ENCODE data around the gene ARHGAP44. TPM values are rescaled to one million over a fixed set of nuclear protein-coding genes. Genes with fewer than 3 reads are reported as not detected.

ARHGAP44 gene
- total RNA-seq, 1 experiment from 2014 or later = 7.3 TPM

DNA sequence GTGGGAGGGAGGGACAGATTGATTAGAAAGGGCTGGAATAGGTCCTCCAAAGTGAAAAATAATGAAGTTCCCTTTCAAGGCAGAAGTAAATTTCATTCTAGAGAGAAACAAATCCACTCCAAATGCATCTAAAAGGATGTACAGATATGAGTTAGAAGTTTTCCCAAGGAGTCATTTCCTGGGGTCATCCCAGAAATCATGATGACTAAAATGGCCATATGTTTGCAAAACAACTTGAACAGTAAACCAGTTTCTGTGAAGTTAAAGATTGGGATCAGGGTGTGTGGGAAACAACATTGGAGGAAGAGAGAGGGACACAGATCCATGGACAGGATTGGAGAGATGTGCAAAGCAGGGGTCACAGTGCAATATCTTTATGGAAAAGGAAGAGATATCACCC is 32.5 kb upstream of the ARHGAP44 start:
- POLR2A ChIA-PET = no interaction called here
- no peak overlapping the region for H2AFZ ChIP-seq (ENCODE audit: low read depth, low read length, poor library complexity, severe bottlenecking)
- H4K20me1 ChIP-seq (ENCODE audit: insufficient read depth) = no peaks in the 10 kb centered on the region
- no peaks in the 10 kb centered on the region for H3K9me3 ChIP-seq (ENCODE audit: control insufficient read depth in 1 of 2, insufficient read depth in 1 of 2, low read depth in 1 of 2, low read length in 2 of 2)
- no peak overlapping the region for H3K9ac ChIP-seq (ENCODE audit: low read length)
- H3K27me3 ChIP-seq (ENCODE audit: insufficient read depth, low read length) = peaks cover 35% of the 10 kb centered on the region
- H3K4me1 ChIP-seq (ENCODE audit: control insufficient read depth in 1 of 2, insufficient read depth in 2 of 2, low read length in 2 of 2) = no peaks in the 10 kb centered on the region
- no peaks in the 10 kb centered on the region for H3K36me3 ChIP-seq (ENCODE audit: control insufficient read depth in 1 of 2, insufficient read depth in 2 of 2, low read length in 2 of 2)
- intact Hi-C loops (cut with micrococcal nuclease) = no loop called here
- TF ChIP-seq RAD21 (IDR thresholded peaks at IDR 0.05; ENCODE audit: low read depth) (no peak), FOSL1 (IDR thresholded peaks at IDR 0.05; ENCODE audit: low read depth) (no peak), REST (IDR thresholded peaks at IDR 0.05; ENCODE audit: low read depth) (no peak), EZH2 (IDR thresholded peaks at IDR 0.05) (no peak), SRF (IDR thresholded peaks at IDR 0.05; ENCODE audit: low read depth) (no peak)
- RAD21 ChIA-PET (ENCODE audit: low non-redundant PET in 1 of 2, low total read pairs in 2 of 2, uncharacterized antibody in 2 of 2, unreplicated experiment in 2 of 2) = no interaction called here
- no peak overlapping the region for H3K4me3 ChIP-seq (replicated peaks in 1 of 2; ENCODE audit: low read depth in 1 of 2, low read length in 2 of 2)
- ATAC-seq = no peak
- no peaks in the 10 kb centered on the region for H3K9me2 ChIP-seq (ENCODE audit: insufficient read depth)
- no peak overlapping the region for H3K27ac ChIP-seq (ENCODE audit: low read depth, low read length)
- no peak overlapping the region for H3K4me2 ChIP-seq (ENCODE audit: low read length)
- no peak for DNase-seq (ENCODE audit: low read depth, low spot score)
- BruUV-seq (replicated peaks) = no TSS peak
- H3K79me2 ChIP-seq (ENCODE audit: insufficient read depth, low read length) = no peaks in the 10 kb centered on the region
- CTCF ChIA-PET = interaction anchor here (1.2 kb wide), 1 partner anchor 211 kb away, joined by 3 read pairs; no protein-coding TSS in a partner anchor

DNA sequence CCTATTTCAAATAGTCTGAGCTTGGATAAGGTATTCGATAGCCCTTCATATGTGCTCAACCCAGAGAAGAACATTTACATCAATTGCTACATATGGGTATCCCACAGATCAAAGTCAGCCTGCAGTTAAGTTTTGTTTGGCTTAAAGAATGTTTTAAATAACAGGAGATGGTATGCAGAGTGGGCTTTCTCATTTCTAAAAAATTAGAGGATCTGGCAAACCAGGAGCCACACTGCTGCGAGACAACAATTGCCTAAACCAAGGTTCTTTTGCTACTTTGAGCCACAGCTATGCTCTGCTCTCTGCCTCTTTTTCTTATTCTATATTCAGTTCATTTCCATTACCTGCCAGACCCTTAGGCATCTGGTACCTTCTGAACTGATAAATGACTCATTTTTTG is 30.2 kb upstream of the ARHGAP44 start:
- intact Hi-C loops (cut with micrococcal nuclease) = no loop called here
- ChIA-PET RAD21 (ENCODE audit: low non-redundant PET in 1 of 2, low total read pairs in 2 of 2, uncharacterized antibody in 2 of 2, unreplicated experiment in 2 of 2) (no interaction called here), CTCF (no interaction called here), POLR2A (no interaction called here)
- no peaks in the 10 kb centered on the region for H3K4me1 ChIP-seq (ENCODE audit: control insufficient read depth in 1 of 2, insufficient read depth in 2 of 2, low read length in 2 of 2)
- H3K9me2 ChIP-seq (ENCODE audit: insufficient read depth) = no peaks in the 10 kb centered on the region
- H4K20me1 ChIP-seq (ENCODE audit: insufficient read depth) = no peaks in the 10 kb centered on the region
- H3K27ac ChIP-seq (ENCODE audit: low read depth, low read length) = no peak overlapping the region
- H3K4me3 ChIP-seq (replicated peaks in 1 of 2; ENCODE audit: low read depth in 1 of 2, low read length in 2 of 2) = no peak overlapping the region
- peaks cover 45% of the 10 kb centered on the region for H3K27me3 ChIP-seq (ENCODE audit: insufficient read depth, low read length)
- ATAC-seq = no peak
- H3K4me2 ChIP-seq (ENCODE audit: low read length) = no peak overlapping the region
- no peaks in the 10 kb centered on the region for H3K9me3 ChIP-seq (ENCODE audit: control insufficient read depth in 1 of 2, insufficient read depth in 1 of 2, low read depth in 1 of 2, low read length in 2 of 2)
- H3K36me3 ChIP-seq (ENCODE audit: control insufficient read depth in 1 of 2, insufficient read depth in 2 of 2, low read length in 2 of 2) = no peaks in the 10 kb centered on the region
- no TSS peak for BruUV-seq (replicated peaks)
- no peak for DNase-seq (ENCODE audit: low read depth, low spot score)
- no peak overlapping the region for H2AFZ ChIP-seq (ENCODE audit: low read depth, low read length, poor library complexity, severe bottlenecking)
- no peaks in the 10 kb centered on the region for H3K79me2 ChIP-seq (ENCODE audit: insufficient read depth, low read length)
- H3K9ac ChIP-seq (ENCODE audit: low read length) = no peak overlapping the region
- no peak for TF ChIP-seq CBX3 (IDR thresholded peaks at IDR 0.05; ENCODE audit: low read depth)
- TF ChIP-seq CEBPB (IDR thresholded peaks at IDR 0.05; ENCODE audit: low read depth) = no peak
- TF ChIP-seq JUND (IDR thresholded peaks at IDR 0.05) = no peak
- TF ChIP-seq ZNF274 (IDR thresholded peaks at IDR 0.05; ENCODE audit: low read depth, low read length) = no peak
- TF ChIP-seq EZH2phosphoT487 (IDR thresholded peaks at IDR 0.05; ENCODE audit: borderline replicate concordance) = no peak
- no peak for TF ChIP-seq CTCF (IDR thresholded peaks at IDR 0.05 in 2 of 3, conservative IDR thresholded peaks at IDR 0.05 in 1 of 3; ENCODE audit: borderline replicate concordance in 1 of 3, insufficient read depth in 1 of 3, low read depth in 2 of 3, low read length in 2 of 3)
- TF ChIP-seq, protein P1, sequence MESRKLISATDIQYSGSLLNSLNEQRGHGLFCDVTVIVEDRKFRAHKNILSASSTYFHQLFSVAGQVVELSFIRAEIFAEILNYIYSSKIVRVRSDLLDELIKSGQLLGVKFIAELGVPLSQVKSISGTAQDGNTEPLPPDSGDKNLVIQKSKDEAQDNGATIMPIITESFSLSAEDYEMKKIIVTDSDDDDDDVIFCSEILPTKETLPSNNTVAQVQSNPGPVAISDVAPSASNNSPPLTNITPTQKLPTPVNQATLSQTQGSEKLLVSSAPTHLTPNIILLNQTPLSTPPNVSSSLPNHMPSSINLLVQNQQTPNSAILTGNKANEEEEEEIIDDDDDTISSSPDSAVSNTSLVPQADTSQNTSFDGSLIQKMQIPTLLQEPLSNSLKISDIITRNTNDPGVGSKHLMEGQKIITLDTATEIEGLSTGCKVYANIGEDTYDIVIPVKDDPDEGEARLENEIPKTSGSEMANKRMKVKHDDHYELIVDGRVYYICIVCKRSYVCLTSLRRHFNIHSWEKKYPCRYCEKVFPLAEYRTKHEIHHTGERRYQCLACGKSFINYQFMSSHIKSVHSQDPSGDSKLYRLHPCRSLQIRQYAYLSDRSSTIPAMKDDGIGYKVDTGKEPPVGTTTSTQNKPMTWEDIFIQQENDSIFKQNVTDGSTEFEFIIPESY (IDR thresholded peaks at IDR 0.05; ENCODE audit: extremely low read depth, insufficient replicate concordance, low read length) = no peak
- no peak for TF ChIP-seq RAD21 (IDR thresholded peaks at IDR 0.05; ENCODE audit: low read depth)
- TF ChIP-seq SRF (IDR thresholded peaks at IDR 0.05; ENCODE audit: low read depth) = no peak
- TF ChIP-seq SIN3A (IDR thresholded peaks at IDR 0.05; ENCODE audit: low read depth) = no peak
- no peak for TF ChIP-seq ZFX (IDR thresholded peaks at IDR 0.05)
- no peak for TF ChIP-seq ELF1 (IDR thresholded peaks at IDR 0.05; ENCODE audit: borderline replicate concordance, low read depth)
